ENCODE measurements around the gene NOL3.

NOL3 gene

GRCh38 chr16:67170949-67171649 is 761 bp downstream of the NOL3 start:
- DNase-seq (ENCODE audit: low spot score): no peak

GRCh38 chr16:67173323-67173722 is 3.0 kb downstream of the NOL3 start:
- no peak for DNase-seq (ENCODE audit: low spot score)

GRCh38 chr16:67173808-67174705 is 3.7 kb downstream of the NOL3 start:
- no peak for DNase-seq (ENCODE audit: low spot score)

- no peak for DNase-seq (ENCODE audit: low spot score)
Observed at GRCh38 chr16:67174706-67175231, 4.4 kb downstream of the NOL3 start.

- no peak for DNase-seq (ENCODE audit: low spot score)
Observed at GRCh38 chr16:67176662-67177061, 6.3 kb downstream of the NOL3 start.

GRCh38 chr16:67177743-67178699 is 7.7 kb downstream of the NOL3 start:
- DNase-seq (ENCODE audit: low spot score): no peak

- no peak for DNase-seq (ENCODE audit: low spot score)
Observed at GRCh38 chr16:67179421-67180080, 9.2 kb downstream of the NOL3 start.

GRCh38 chr16:67180166-67180565 is 9.8 kb downstream of the NOL3 start:
- no peak for DNase-seq (ENCODE audit: low spot score)

GRCh38 chr16:67181346-67181745 is 11.0 kb downstream of the NOL3 start:
- DNase-seq (ENCODE audit: low spot score): no peak

GRCh38 chr16:67182288-67182687 is 11.9 kb downstream of the NOL3 start:
- no peak for DNase-seq (ENCODE audit: low spot score)

- no peak for DNase-seq (ENCODE audit: low spot score)
Observed at GRCh38 chr16:67183284-67183626, 12.9 kb downstream of the NOL3 start.

GRCh38 chr16:67183627-67184452 is 13.5 kb downstream of the NOL3 start, which contains the start of gene MATCAP1:
TSS of gene MATCAP1 (minus strand) at chr16:67183963. CDS start at chr16:67180610, 3,353 bp downstream.
- peak; percentile 98 for DNase-seq (ENCODE audit: low spot score)

- no peak for DNase-seq (ENCODE audit: low spot score)
Observed at GRCh38 chr16:67184453-67184994, 14.2 kb downstream of the NOL3 start.

- no peak for DNase-seq (ENCODE audit: low spot score)
Observed at GRCh38 chr16:67184995-67185650, 14.8 kb downstream of the NOL3 start.

- DNase-seq (ENCODE audit: low spot score): no peak
Observed at GRCh38 chr16:67185651-67186134, 15.4 kb downstream of the NOL3 start.

- no peak for DNase-seq (ENCODE audit: low spot score)
Observed at GRCh38 chr16:67186550-67186950, 16.2 kb downstream of the NOL3 start.

GRCh38 chr16:67187175-67187890 is 17.0 kb downstream of the NOL3 start:
- DNase-seq (ENCODE audit: low spot score): no peak

GRCh38 chr16:67188323-67188722 is 18.0 kb downstream of the NOL3 start:
- DNase-seq (ENCODE audit: low spot score): no peak

GRCh38 chr16:67188798-67189197 is 18.5 kb downstream of the NOL3 start:
- DNase-seq (ENCODE audit: low spot score): no peak

Data from COLO829 (cell line).